K562 (cell line): Measurements from ENCODE around the gene TP53RK. TPM values are rescaled to one million over a fixed set of nuclear protein-coding genes. Genes with fewer than 3 reads are reported as not detected.

Experiments used
- CEBPB ChIP-seq: fragments of 450-650 bp; IDR thresholded peaks from 2 replicates; pipeline ENCODE4 v1.6.1; 2016; ENCODE audit warnings: missing genetic modification characterization, missing compliant biosample characterization
- CGGBP1 ChIP-seq: fragments of 250-450 bp; sonication (Bioruptor Pico); IDR thresholded peaks from 2 replicates; pipeline ENCODE4 v1.9.0; 2021; ENCODE audit warnings: mild to moderate bottlenecking
- CHAMP1 ChIP-seq: fragments of 450-650 bp; IDR thresholded peaks from 2 replicates; pipeline ENCODE4 v1.6.1; 2016; ENCODE audit warnings: mild to moderate bottlenecking
- DLX4 ChIP-seq: fragments of 250-450 bp; sonication (Bioruptor Pico); IDR thresholded peaks from 2 replicates; pipeline ENCODE4 v1.6.1; 2021; ENCODE audit warnings: mild to moderate bottlenecking
- HDAC6 ChIP-seq: IDR thresholded peaks from 2 replicates; pipeline ENCODE4 v1.6.1; 2012; ENCODE audit warnings: low read depth, mild to moderate bottlenecking, control low read depth, inconsistent platforms, low read length, moderate library complexity
- HLTF ChIP-seq: fragments of 450-650 bp; IDR thresholded peaks from 2 replicates; pipeline ENCODE4 v1.6.1; 2016
- MAZ ChIP-seq, 2 experiments: fragments of 450-650 bp in 1 of 2; sonication (generic) in 1 of 2; formaldehyde crosslinking; IDR thresholded peaks in 1 of 2; conservative IDR thresholded peaks in 1 of 2; 2 replicates each; pipeline versions ENCODE4 v1.4.0 to v1.5.0; 2020; ENCODE audit warnings: mild to moderate bottlenecking in 1 of 2, missing genetic modification reagents in 1 of 2
- MCM5 ChIP-seq: fragments of 450-650 bp; IDR thresholded peaks from 2 replicates; pipeline ENCODE4 v1.6.1; 2016; ENCODE audit warnings: low read depth
- MNT ChIP-seq, 2 experiments: fragments of 450-650 bp; conservative IDR thresholded peaks; 2 replicates each; pipeline ENCODE4 v1.6.1; 2017; ENCODE audit warnings: mild to moderate bottlenecking in 2 of 2, moderate library complexity in 2 of 2
- MTA2 ChIP-seq: fragments of 450-650 bp; IDR thresholded peaks from 2 replicates; pipeline ENCODE4 v1.6.1; 2016; ENCODE audit warnings: low read depth
- SAP30 ChIP-seq: fragments of 200-600 bp; sonication (generic); IDR thresholded peaks from 2 replicates; pipeline ENCODE4 v1.6.1; 2012; ENCODE audit warnings: borderline replicate concordance, low read depth, mild to moderate bottlenecking, moderate library complexity, low read length, control low read depth, inconsistent platforms; ENCODE audit not compliant: insufficient read depth, poor library complexity, severe bottlenecking
- SLC30A9 ChIP-seq: fragments of 250-450 bp; sonication (Bioruptor Pico); IDR thresholded peaks from 2 replicates; pipeline ENCODE4 v1.8.0; 2022; ENCODE audit warnings: mild to moderate bottlenecking, moderate library complexity
- USF2 ChIP-seq: sonication (generic); formaldehyde crosslinking; IDR thresholded peaks from 2 replicates; pipeline ENCODE4 v1.5.0; 2020; ENCODE audit warnings: missing genetic modification reagents
- ZC3H11A ChIP-seq: IDR thresholded peaks from 2 replicates; pipeline ENCODE4 v1.6.1; 2012; ENCODE audit warnings: low read depth, low read length, improper control_type of control experiment
- ZNF3 ChIP-seq: fragments of 250-450 bp; sonication (Bioruptor Pico); IDR thresholded peaks from 2 replicates; pipeline ENCODE4 v1.5.0; 2021; ENCODE audit warnings: mild to moderate bottlenecking, moderate library complexity
- ZNF609 ChIP-seq: sonication (generic); formaldehyde crosslinking; IDR thresholded peaks from 2 replicates; pipeline ENCODE4 v1.8.1; 2023; ENCODE audit warnings: missing genetic modification reagents, mild to moderate bottlenecking, borderline replicate concordance
- ZSCAN32 ChIP-seq: fragments of 450-650 bp; formaldehyde crosslinking; IDR thresholded peaks from 2 replicates; pipeline ENCODE4 v1.4.0; 2020; ENCODE audit warnings: mild to moderate bottlenecking, moderate library complexity
- polyA plus RNA-seq, 8 experiments: library from polyadenylated mRNA; depleted of rRNA in 4 of 8; stranded (reverse) in 5 of 8; unstranded in 3 of 8; fragments of >200 nt; fragmentation: Nextera tagmentation in 2 of 8; fragmentation: Illumina TruSeq in 1 of 8; extraction: Ambion mirVana in 2 of 8; extraction: Trizol in 1 of 8; gene quantifications; 2 replicates each; pipeline versions ENCODE4 v1.2.1 to v1.2.3, GENCODE V29; 2011 to 2014; ENCODE audit warnings: inconsistent platforms in 1 of 8, missing spikeins in 1 of 8
- total RNA-seq, 7 experiments: library from RNA; depleted of rRNA in 6 of 7; stranded (reverse); fragments of >200 nt in 6 of 7; fragmentation: Illumina TruSeq in 2 of 7; extraction: Trizol in 2 of 7; gene quantifications; 2 replicates each; pipeline versions ENCODE4 v1.2.1 to v1.2.3, GENCODE V29; 2011 to 2021; ENCODE audit warnings: low replicate concordance in 1 of 7

The TP53RK gene
- total and polyA plus RNA-seq, 9 of the 15 experiments (the other 6 are each of a cell fraction or from before 2014, with no cell fraction given): 2.9 to 43.5 (median 17.2) TPM

GRCh38 chr20:46648903-46649649, 40.2 kb downstream of the TP53RK start (continued):
- peak; percentile 82 for TF ChIP-seq CEBPB (tag)
- no peak for TF ChIP-seq SAP30
- no peak for TF ChIP-seq MCM5
- TF ChIP-seq MAZ (CRISPR knock-in tag; conservative IDR thresholded peaks at IDR 0.05 in 1 of 2, IDR thresholded peaks at IDR 0.05 in 1 of 2): no peak; a peak in 1 of 4 replicates
- peak; percentile 55 for TF ChIP-seq MTA2
- TF ChIP-seq USF2 (CRISPR knock-in tag): no peak
- no peak for TF ChIP-seq CHAMP1
- TF ChIP-seq DLX4 (CRISPR knock-in tag): no peak
- no peak for TF ChIP-seq ZSCAN32
- no peak for TF ChIP-seq HDAC6
- no peak for TF ChIP-seq ZC3H11A
- no peak for TF ChIP-seq ZNF609
- TF ChIP-seq HLTF: no peak
- no peak for TF ChIP-seq CGGBP1 (CRISPR knock-in tag)
- peak in 1 of 2 experiments; percentile 43; a peak in 1 of 4 replicates for TF ChIP-seq MNT (conservative IDR thresholded peaks at IDR 0.05)
- TF ChIP-seq SLC30A9 (CRISPR knock-in tag): no peak
- no peak for TF ChIP-seq ZNF3 (CRISPR knock-in tag)
